SK-N-SH (cell line): ENCODE measurements around the gene ITGA2.

Experiments used
- FOXM1 ChIP-seq: IDR thresholded peaks from 2 replicates; pipeline ENCODE4 v1.4.0; 2012; ENCODE audit warnings: low read depth, mild to moderate bottlenecking
- RXRA ChIP-seq: IDR thresholded peaks from 2 replicates; pipeline ENCODE4 v1.4.0; 2012; ENCODE audit warnings: low read depth, mild to moderate bottlenecking, borderline replicate concordance
- YY1 ChIP-seq: IDR thresholded peaks from 2 replicates; pipeline ENCODE4 v1.4.0; 2012; ENCODE audit warnings: low read depth, mild to moderate bottlenecking
- TF ChIP-seq, protein P1 (sequence below): IDR thresholded peaks from 2 replicates; pipeline ENCODE4 v1.4.0; 2012; ENCODE audit warnings: low read depth
- TF ChIP-seq, protein P2 (sequence below): fragments of 200-600 bp; sonication (generic); IDR thresholded peaks from 2 replicates; pipeline ENCODE4 v1.6.1; 2017; ENCODE audit warnings: antibody characterized with exemption, mild to moderate bottlenecking, moderate library complexity

GRCh38 chr5:53080271-53080670 is 91.1 kb downstream of the ITGA2 start:
- TF ChIP-seq, protein P1, sequence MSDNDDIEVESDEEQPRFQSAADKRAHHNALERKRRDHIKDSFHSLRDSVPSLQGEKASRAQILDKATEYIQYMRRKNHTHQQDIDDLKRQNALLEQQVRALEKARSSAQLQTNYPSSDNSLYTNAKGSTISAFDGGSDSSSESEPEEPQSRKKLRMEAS = no peak
- TF ChIP-seq, protein P2, sequence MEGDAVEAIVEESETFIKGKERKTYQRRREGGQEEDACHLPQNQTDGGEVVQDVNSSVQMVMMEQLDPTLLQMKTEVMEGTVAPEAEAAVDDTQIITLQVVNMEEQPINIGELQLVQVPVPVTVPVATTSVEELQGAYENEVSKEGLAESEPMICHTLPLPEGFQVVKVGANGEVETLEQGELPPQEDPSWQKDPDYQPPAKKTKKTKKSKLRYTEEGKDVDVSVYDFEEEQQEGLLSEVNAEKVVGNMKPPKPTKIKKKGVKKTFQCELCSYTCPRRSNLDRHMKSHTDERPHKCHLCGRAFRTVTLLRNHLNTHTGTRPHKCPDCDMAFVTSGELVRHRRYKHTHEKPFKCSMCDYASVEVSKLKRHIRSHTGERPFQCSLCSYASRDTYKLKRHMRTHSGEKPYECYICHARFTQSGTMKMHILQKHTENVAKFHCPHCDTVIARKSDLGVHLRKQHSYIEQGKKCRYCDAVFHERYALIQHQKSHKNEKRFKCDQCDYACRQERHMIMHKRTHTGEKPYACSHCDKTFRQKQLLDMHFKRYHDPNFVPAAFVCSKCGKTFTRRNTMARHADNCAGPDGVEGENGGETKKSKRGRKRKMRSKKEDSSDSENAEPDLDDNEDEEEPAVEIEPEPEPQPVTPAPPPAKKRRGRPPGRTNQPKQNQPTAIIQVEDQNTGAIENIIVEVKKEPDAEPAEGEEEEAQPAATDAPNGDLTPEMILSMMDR = no peak
- TF ChIP-seq YY1 (no peak), FOXM1 (no peak), RXRA (no peak)
